ENCODE data around the gene P3H4. TPM values are rescaled to one million over a fixed set of nuclear protein-coding genes. Genes with fewer than 3 reads are reported as not detected.

Gene P3H4
- total RNA-seq, 1 donor from 2014 or later = 6.0 TPM

GRCh38 chr17:41787021-41787418 is 24.7 kb downstream of the P3H4 start:
- H3K9me3 ChIP-seq (replicated peaks) = no peaks in the 10 kb centered on the region
- H3K27me3 ChIP-seq (ENCODE audit: low read depth) = no peaks in the 10 kb centered on the region
- H3K4me1 ChIP-seq = peaks cover 61% of the 10 kb centered on the region
- no peak for TF ChIP-seq CTCF (IDR thresholded peaks at IDR 0.05; ENCODE audit: borderline replicate concordance)
- H3K27ac ChIP-seq (replicated peaks) = peak overlapping the region; percentile 62
- DNase-seq = no peak
- H3K36me3 ChIP-seq = no peaks in the 10 kb centered on the region
- intact Hi-C loops (cut with micrococcal nuclease) = no loop called here
- H3K4me3 ChIP-seq = no peak overlapping the region

- H3K27ac ChIP-seq (replicated peaks) = peak within 1 kb of the TSS; percentile 97
- peak; percentile 100 for DNase-seq
- H3K27me3 ChIP-seq (ENCODE audit: low read depth) = no peaks in the 10 kb centered on the region
- peak within 1 kb of the TSS; percentile 88 for H3K4me3 ChIP-seq
- intact Hi-C loops (cut with micrococcal nuclease) = no loop called here
- peaks cover 61% of the 10 kb centered on the region for H3K4me1 ChIP-seq
- H3K36me3 ChIP-seq = no peaks in the 10 kb centered on the region
- no peaks in the 10 kb centered on the region for H3K9me3 ChIP-seq (replicated peaks)
- peak; percentile 78 for TF ChIP-seq CTCF (IDR thresholded peaks at IDR 0.05; ENCODE audit: borderline replicate concordance)
These were observed 25.3 kb downstream of the P3H4 start, which contains the start of gene JUP for GRCh38 chr17:41786227-41787020. TSS of gene JUP (minus strand) at chr17:41786711. CDS start at chr17:41771854, 14,857 bp downstream.

- H3K4me3 ChIP-seq = peak overlapping the region; percentile 88
- H3K4me1 ChIP-seq = peaks cover 61% of the 10 kb centered on the region
- intact Hi-C loops (cut with micrococcal nuclease) = no loop called here
- no peak for TF ChIP-seq CTCF (IDR thresholded peaks at IDR 0.05; ENCODE audit: borderline replicate concordance)
- no peak for DNase-seq
- H3K9me3 ChIP-seq (replicated peaks) = no peaks in the 10 kb centered on the region
- no peaks in the 10 kb centered on the region for H3K27me3 ChIP-seq (ENCODE audit: low read depth)
- H3K27ac ChIP-seq (replicated peaks) = peak overlapping the region; percentile 97
- no peaks in the 10 kb centered on the region for H3K36me3 ChIP-seq
These were observed 25.9 kb downstream of the P3H4 start for GRCh38 chr17:41785859-41786226.

- H3K27ac ChIP-seq (replicated peaks) = peak overlapping the region; percentile 97
- TF ChIP-seq CTCF (IDR thresholded peaks at IDR 0.05; ENCODE audit: borderline replicate concordance) = no peak
- no peaks in the 10 kb centered on the region for H3K27me3 ChIP-seq (ENCODE audit: low read depth)
- intact Hi-C loops (cut with micrococcal nuclease) = no loop called here
- H3K4me1 ChIP-seq = peaks cover 67% of the 10 kb centered on the region
- peak overlapping the region; percentile 88 for H3K4me3 ChIP-seq
- no peaks in the 10 kb centered on the region for H3K9me3 ChIP-seq (replicated peaks)
- no peak for DNase-seq
- H3K36me3 ChIP-seq = no peaks in the 10 kb centered on the region
These were observed 26.5 kb downstream of the P3H4 start for GRCh38 chr17:41785091-41785858.

GRCh38 chr17:41784207-41784744 is 27.5 kb downstream of the P3H4 start:
- no peaks in the 10 kb centered on the region for H3K36me3 ChIP-seq
- H3K27ac ChIP-seq (replicated peaks) = peak overlapping the region; percentile 97
- TF ChIP-seq CTCF (IDR thresholded peaks at IDR 0.05; ENCODE audit: borderline replicate concordance) = no peak
- peak overlapping the region; percentile 88 for H3K4me3 ChIP-seq
- no peaks in the 10 kb centered on the region for H3K9me3 ChIP-seq (replicated peaks)
- DNase-seq = peak; percentile 67
- no peaks in the 10 kb centered on the region for H3K27me3 ChIP-seq (ENCODE audit: low read depth)
- peaks cover 77% of the 10 kb centered on the region for H3K4me1 ChIP-seq
- intact Hi-C loops (cut with micrococcal nuclease) = no loop called here

Measured in left ventricle myocardium inferior (tissue), 1 donor.